Keratinocyte (primary cell): ENCODE measurements around the gene ADGRB3. TPM values are rescaled to one million over a fixed set of nuclear protein-coding genes. Genes with fewer than 3 reads are reported as not detected.

Experiments
- DNase-seq: peaks from one replicate; pipeline ENCODE4 v3.0.0-alpha.2; 2011; ENCODE audit warnings: low read depth, missing footprints, low spot score
- FAIRE-seq: peaks from 2 replicates; lab custom pipeline; 2011; peaks lifted over from hg19 to GRCh38; lab: Jason Lieb, UNC
- H2AFZ ChIP-seq: 2 replicates; pipeline ENCODE4 v1.6.0; 2012; ENCODE audit warnings: low read length, control low read depth, inconsistent platforms; ENCODE audit not compliant: control insufficient read depth
- H3K27ac ChIP-seq: 2 replicates; pipeline ENCODE4 v1.5.1; 2011; ENCODE audit warnings: low read length; ENCODE audit not compliant: control insufficient read depth, insufficient read depth
- H3K27me3 ChIP-seq: 3 replicates; pipeline ENCODE4 v1.6.0; 2011; ENCODE audit warnings: low read length; ENCODE audit not compliant: control insufficient read depth, insufficient read depth; ENCODE audit errors: extremely low read depth
- H3K36me3 ChIP-seq, 2 experiments: 2 replicates in 1 of 2; 3 replicates in 1 of 2; pipeline ENCODE4 v1.5.1; 2011; ENCODE audit warnings: low read length in 2 of 2, mild to moderate bottlenecking in 1 of 2; ENCODE audit not compliant: control insufficient read depth in 2 of 2, insufficient read depth in 2 of 2; ENCODE audit errors: extremely low read depth in 1 of 2
- H3K4me1 ChIP-seq: 3 replicates; pipeline ENCODE4 v1.5.1; 2011; ENCODE audit warnings: low read length; ENCODE audit not compliant: control insufficient read depth, insufficient read depth; ENCODE audit errors: extremely low read depth
- H3K4me2 ChIP-seq: 3 replicates; pipeline ENCODE4 v1.6.0; 2011; ENCODE audit warnings: low read depth, low read length; ENCODE audit not compliant: control insufficient read depth, insufficient read depth; ENCODE audit errors: extremely low read depth
- H3K4me3 ChIP-seq, 3 experiments: fragments of 200-600 bp in 1 of 3; sonication (generic) in 1 of 3; 2 replicates in 2 of 3; 3 replicates in 1 of 3; pipeline ENCODE4 v1.5.1; 2011 to 2016; ENCODE audit warnings: low read length in 3 of 3, mild to moderate bottlenecking in 3 of 3, control low read depth in 2 of 3, inconsistent platforms in 1 of 3, low read depth in 1 of 3, mixed read lengths in 1 of 3, mixed run types in 1 of 3, moderate library complexity in 1 of 3; ENCODE audit not compliant: control insufficient read depth in 2 of 3, insufficient read depth in 2 of 3; ENCODE audit errors: extremely low read depth in 1 of 3
- H3K79me2 ChIP-seq: 2 replicates; pipeline ENCODE4 v1.6.0; 2012; ENCODE audit warnings: low read length; ENCODE audit not compliant: control insufficient read depth, insufficient read depth
- H3K9ac ChIP-seq: 3 replicates; pipeline ENCODE4 v1.6.0; 2011; ENCODE audit warnings: low read length; ENCODE audit not compliant: control insufficient read depth, insufficient read depth; ENCODE audit errors: extremely low read depth
- H3K9me1 ChIP-seq: 3 replicates; pipeline ENCODE4 v1.6.0; 2011; ENCODE audit warnings: low read length; ENCODE audit not compliant: control insufficient read depth, insufficient read depth; ENCODE audit errors: extremely low read depth
- H3K9me3 ChIP-seq: 2 replicates; pipeline ENCODE4 v1.5.1; 2012; ENCODE audit warnings: low read depth, low read length; ENCODE audit not compliant: control insufficient read depth
- H4K20me1 ChIP-seq: 3 replicates; pipeline ENCODE4 v1.6.0; 2011; ENCODE audit warnings: low read length; ENCODE audit not compliant: control insufficient read depth, insufficient read depth; ENCODE audit errors: extremely low read depth
- EZH2 ChIP-seq: IDR thresholded peaks from one replicate; pipeline ENCODE4 v1.6.1; 2012; ENCODE audit warnings: inconsistent platforms, mild to moderate bottlenecking, low read length, moderate library complexity
- dilution Hi-C: fragments of 300-500 bp; cut with MboI; formaldehyde crosslinking; loops from one replicate; pipeline ENCODE4 v1.7.0; 2020; ENCODE audit warnings: low sequenced_read_pairs; ENCODE audit not compliant: extremely low pct_ligation_motif_present
- polyA plus RNA-seq, 5 experiments: library from polyadenylated mRNA; depleted of rRNA in 3 of 5; stranded (reverse) in 3 of 5; stranded (forward) in 1 of 5; unstranded in 1 of 5; fragments of >200 nt; gene quantifications; 1 replicate in 1 of 5; 2 replicates in 3 of 5; 3 replicates in 1 of 5; pipeline versions ENCODE4 v1.2.1 to v1.2.3, GENCODE V29; 2011 to 2012; ENCODE audit warnings: missing spikeins in 2 of 5, low read depth in 1 of 5, low replicate concordance in 1 of 5
- TF ChIP-seq, protein P1 (sequence below), 3 experiments: IDR thresholded peaks in 1 of 3; conservative IDR thresholded peaks in 1 of 3; optimal IDR thresholded peaks in 1 of 3; 2 replicates in 2 of 3; 3 replicates in 1 of 3; pipeline versions ENCODE3 to v1.5.1; 2011; ENCODE audit warnings: low read length in 3 of 3, mild to moderate bottlenecking in 3 of 3, moderate library complexity in 2 of 3, control low read depth in 1 of 3, inconsistent platforms in 1 of 3; ENCODE audit not compliant: insufficient read depth in 2 of 3; ENCODE audit errors: extremely low read depth in 1 of 3

ADGRB3 gene
- polyA plus RNA-seq, 1 donor (not counting 4 experiments of a cell fraction or from before 2014, with no cell fraction given): not detected

DNA sequence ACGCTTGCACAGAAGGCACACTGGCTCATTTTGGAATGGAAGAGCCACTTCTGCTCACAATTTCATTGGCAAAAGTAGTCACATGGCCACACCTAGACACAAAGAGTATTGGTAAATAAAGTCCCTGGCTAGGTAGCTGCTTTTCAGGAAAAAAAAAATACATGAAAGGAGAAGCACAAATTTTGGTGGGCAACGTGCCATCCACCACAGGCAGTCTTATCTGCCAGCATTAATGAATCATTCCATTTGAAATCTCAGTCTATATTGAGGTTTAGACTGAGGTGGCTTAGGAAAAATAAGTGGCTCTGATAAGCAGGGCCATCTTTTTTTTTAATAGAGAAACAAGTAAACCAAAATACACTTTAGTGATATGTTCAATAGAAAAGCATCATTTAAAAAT lies 44.3 kb downstream of the ADGRB3 start:
- Histone ChIP-seq H3K27ac (no peak overlapping the region), H3K27me3 (no peaks in the 10 kb centered on the region), H3K4me2 (no peak overlapping the region), H3K9ac (no peak overlapping the region), H3K79me2 (no peaks in the 10 kb centered on the region), H3K4me3 (no peak overlapping the region), H2AFZ (no peak overlapping the region), H3K36me3 (no peaks in the 10 kb centered on the region), H3K9me1 (no peaks in the 10 kb centered on the region), H4K20me1 (no peaks in the 10 kb centered on the region), H3K4me1 (no peaks in the 10 kb centered on the region), H3K9me3 (no peaks in the 10 kb centered on the region)
- DNase-seq (no peak), FAIRE-seq (no peak)
- dilution Hi-C loops: no loop called here
- TF ChIP-seq EZH2: no peak
- TF ChIP-seq, protein P1, sequence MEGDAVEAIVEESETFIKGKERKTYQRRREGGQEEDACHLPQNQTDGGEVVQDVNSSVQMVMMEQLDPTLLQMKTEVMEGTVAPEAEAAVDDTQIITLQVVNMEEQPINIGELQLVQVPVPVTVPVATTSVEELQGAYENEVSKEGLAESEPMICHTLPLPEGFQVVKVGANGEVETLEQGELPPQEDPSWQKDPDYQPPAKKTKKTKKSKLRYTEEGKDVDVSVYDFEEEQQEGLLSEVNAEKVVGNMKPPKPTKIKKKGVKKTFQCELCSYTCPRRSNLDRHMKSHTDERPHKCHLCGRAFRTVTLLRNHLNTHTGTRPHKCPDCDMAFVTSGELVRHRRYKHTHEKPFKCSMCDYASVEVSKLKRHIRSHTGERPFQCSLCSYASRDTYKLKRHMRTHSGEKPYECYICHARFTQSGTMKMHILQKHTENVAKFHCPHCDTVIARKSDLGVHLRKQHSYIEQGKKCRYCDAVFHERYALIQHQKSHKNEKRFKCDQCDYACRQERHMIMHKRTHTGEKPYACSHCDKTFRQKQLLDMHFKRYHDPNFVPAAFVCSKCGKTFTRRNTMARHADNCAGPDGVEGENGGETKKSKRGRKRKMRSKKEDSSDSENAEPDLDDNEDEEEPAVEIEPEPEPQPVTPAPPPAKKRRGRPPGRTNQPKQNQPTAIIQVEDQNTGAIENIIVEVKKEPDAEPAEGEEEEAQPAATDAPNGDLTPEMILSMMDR (optimal IDR thresholded peaks at IDR 0.05 in 1 of 3, IDR thresholded peaks at IDR 0.05 in 1 of 3, conservative IDR thresholded peaks at IDR 0.05 in 1 of 3; ENCODE audit: extremely low read depth in 1 of 3, insufficient read depth in 2 of 3, low read length in 3 of 3): no peak

DNA sequence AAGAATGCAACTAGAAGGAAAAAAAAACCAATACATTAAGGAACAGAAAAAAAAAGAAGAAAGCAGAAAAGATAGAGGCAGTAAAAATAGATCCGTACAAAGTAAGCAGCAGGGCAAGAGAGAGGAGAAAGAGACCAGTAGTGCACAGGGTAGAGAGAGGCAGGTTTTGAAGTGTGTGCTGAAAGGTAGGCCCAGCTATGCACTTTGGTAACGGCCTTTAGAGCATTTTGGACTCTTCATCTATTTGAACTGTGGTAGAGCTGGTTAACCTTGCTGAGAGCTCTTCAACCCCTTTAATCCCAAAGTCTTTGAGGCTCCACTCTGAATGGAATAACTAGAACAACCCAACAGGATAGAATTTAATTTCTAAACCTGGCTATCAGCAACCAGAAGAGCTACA lies 45.2 kb downstream of the ADGRB3 start:
- dilution Hi-C loops: no loop called here
- Histone ChIP-seq H3K36me3 (no peaks in the 10 kb centered on the region), H3K27me3 (no peaks in the 10 kb centered on the region), H3K9ac (no peak overlapping the region), H2AFZ (no peak overlapping the region), H3K4me2 (no peak overlapping the region), H3K4me3 (no peak overlapping the region), H3K9me1 (no peaks in the 10 kb centered on the region), H3K9me3 (no peaks in the 10 kb centered on the region), H3K79me2 (no peaks in the 10 kb centered on the region), H4K20me1 (no peaks in the 10 kb centered on the region), H3K27ac (no peak overlapping the region), H3K4me1 (no peaks in the 10 kb centered on the region)
- no peak for DNase-seq
- FAIRE-seq: no peak
- TF ChIP-seq, protein P1 (optimal IDR thresholded peaks at IDR 0.05 in 1 of 3, IDR thresholded peaks at IDR 0.05 in 1 of 3, conservative IDR thresholded peaks at IDR 0.05 in 1 of 3; ENCODE audit: extremely low read depth in 1 of 3, insufficient read depth in 2 of 3, low read length in 3 of 3): no peak
- TF ChIP-seq EZH2: no peak
